ENCODE measurements around the gene MYL6B.

The MYL6B gene

DNA sequence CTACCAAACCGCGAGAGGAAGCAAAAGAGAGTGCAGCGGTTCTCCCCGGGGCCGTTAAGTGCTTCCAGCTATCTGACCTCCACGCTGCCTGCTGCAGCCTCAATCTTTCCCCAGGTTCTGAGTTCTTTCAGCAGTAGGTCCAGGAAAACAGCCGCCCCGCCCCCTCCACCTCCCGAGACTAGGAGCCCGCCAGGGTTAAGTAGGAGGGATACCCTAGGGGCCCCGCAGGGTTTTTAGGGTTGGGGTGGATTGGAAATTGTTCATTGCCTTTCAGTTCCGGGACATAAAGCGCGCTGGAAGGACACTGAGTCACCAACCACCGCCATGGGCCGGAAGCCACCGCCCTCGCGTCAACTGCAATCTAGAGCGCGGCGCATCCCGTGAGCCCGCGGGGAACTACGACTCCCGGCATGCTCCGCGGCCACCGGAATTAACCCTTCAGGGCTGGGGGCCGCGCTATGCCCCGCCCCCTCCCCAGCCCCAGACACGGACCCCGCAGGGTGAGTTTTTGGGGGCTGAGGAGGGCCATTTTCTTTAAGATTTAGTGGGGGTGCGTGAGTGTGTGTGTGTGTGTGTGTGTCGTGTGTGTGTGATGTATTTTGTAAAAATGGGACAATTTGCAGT, at the start of gene MYL6B:
Gene MYL6B (plus strand): TSS at position 456 of the 624 bp plus-strand sequence. CDS start 1,332 bp downstream, outside the sequence.
- in situ Hi-C loops (cut with HindIII; ENCODE audit: low sequenced_read_pairs) = no loop called here

DNA sequence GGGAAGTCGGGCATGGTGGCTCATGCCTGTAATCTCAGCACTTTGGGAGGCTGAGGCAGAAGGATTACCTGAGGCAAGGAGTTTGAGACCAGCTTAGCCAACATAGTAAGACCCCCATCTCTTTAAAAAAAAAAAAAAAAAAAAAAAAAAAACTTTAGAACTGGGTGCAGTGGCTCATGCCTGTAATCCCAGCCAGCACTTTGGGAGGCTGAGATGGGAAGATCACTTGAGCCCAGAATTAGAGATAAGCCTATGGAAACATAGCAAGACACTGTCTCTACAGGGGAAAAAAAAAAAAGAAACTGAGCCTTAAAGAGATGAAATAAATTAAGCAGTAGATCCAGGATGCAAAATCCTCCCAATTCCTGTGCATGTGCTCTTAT, 49.7 kb upstream of the MYL6B start:
- in situ Hi-C loops (cut with HindIII; ENCODE audit: low sequenced_read_pairs) = no loop called here

DNA sequence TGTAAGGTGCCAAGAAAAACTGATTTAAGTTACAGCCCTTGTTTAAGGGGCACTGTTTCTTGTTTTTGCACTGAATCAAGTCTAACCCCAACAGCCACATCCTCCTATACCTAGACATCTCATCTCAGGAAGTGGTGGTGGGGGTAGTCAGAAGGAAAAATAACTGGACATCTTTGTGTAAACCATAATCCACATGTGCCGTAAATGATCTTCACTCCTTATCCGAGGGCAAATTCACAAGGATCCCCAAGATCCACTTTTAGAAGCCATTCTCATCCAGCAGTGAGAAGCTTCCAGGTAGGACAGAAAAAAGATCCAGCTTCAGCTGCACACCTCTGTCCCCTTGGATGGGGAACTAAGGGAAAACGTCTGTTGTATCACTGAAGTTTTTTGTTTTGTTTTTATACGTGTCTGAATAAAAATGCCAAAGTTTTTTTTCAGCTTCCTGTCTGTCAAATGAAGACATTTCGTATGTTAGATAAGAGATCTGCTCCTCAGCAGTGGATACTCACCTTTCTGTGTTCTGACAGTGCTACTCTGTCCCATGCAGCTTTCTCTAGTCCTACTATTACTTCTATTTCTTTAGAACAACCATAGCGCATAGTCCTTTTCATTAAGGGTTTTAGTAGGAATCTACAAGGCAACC, 49.2 kb upstream of the MYL6B start:
- in situ Hi-C loops (cut with HindIII; ENCODE audit: low sequenced_read_pairs) = no loop called here

DNA sequence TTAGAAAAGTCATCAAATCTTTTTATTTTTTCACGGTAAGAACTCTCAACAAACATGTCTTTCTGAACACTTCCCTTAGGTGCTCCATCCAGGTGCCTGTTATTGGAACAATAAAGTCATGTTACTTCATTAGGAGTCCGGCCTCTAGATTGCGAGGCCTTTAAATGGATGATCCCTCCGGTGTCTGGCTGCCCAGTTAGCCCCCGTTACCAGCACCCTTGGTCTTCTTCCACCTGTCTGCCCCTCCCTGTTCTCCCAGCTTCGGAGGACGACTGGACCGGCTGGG, 48.6 kb upstream of the MYL6B start:
- in situ Hi-C loops (cut with HindIII; ENCODE audit: low sequenced_read_pairs) = no loop called here

DNA sequence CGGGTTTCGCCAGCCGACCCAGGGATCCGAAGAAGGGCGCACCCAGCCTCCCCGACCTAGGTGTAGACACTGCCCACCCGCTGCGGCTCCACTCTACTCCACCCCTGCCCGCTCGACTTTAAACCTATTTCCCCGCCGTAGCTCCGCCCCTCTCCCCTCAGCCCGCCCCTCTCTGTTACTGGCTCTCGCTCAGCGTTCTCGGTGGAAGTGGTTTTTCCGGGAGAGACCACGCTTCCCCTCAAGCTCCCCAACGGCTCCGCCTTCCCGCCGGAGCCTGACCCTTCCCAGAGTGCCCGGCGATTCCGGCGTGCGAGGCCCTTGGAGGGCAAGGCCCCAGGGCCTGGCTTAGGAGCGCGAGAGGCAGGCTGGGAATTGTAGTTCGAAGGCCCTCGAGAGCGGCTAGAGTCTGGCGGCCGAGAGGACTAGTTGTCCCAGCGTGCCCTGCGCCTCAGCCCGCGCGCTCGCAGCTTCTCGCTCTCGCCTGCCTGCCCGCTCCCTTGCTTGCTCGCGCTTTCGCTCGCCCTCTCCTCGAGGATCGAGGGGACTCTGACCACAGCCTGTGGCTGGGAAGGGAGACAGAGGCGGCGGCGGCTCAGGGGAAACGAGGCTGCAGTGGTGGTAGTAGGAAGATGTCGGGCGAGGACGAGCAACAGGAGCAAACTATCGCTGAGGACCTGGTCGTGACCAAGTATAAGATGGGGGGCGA, 48.1 kb upstream of the MYL6B start, which contains the start of gene PA2G4:
Gene PA2G4 (plus strand): TSS at position 451 of the 706 bp plus-strand sequence. CDS start 179 bp downstream, at position 630.
- in situ Hi-C loops (cut with HindIII; ENCODE audit: low sequenced_read_pairs) = no loop called here

DNA sequence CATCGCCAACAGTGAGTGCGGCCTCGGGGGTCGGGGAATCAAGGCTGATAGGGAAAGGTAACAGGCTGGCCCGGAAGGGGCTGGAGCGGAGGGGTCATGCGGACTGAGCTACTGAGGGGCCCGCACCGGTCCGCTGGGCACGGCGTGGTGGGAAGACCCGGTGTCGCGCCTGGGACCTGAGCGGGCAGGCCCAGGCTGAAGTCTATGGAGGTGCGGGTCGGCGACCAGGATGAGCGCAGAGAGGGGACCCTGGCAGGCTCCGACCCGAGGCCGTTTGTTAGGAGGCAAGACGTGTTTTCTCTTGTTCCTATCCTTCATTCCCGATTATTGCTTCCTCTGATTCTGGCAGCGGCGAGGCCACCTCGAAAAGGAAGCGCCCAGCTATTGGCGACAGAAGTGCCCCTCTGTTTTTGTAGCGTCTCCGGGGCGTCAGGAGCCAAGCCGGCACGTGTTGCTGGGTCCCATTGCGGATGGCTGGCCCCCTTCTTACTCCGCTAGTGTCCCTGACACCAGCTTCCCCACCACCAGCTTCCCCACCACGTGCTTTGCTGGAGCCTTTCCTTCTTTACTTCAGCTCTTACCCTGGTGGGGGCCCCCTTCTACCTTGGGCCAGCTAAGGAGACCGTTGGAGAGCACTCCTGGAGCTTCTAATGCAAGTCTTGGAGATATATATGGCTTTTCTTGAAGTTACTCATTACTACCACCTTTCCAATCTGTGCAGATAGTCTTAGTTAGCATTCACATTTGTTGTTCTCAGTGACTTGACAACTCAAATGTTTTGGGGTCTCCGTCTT, 47.4 kb upstream of the MYL6B start:
- in situ Hi-C loops (cut with HindIII; ENCODE audit: low sequenced_read_pairs) = no loop called here

DNA sequence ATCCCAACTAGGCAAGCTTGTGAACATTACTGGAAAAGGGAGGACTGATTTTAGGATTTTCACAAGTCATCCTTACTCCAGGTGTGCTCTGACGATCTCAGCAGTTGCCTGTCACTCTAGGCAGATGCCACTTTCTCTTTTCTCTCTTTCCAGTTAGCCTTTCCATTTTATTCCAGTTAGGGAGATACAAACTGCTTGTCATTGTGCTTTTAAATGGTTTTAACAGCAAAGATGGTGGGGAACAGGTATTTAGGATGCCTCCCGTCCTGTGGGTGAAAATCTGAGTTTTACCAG, 46.8 kb upstream of the MYL6B start:
- in situ Hi-C loops (cut with HindIII; ENCODE audit: low sequenced_read_pairs) = no loop called here

DNA sequence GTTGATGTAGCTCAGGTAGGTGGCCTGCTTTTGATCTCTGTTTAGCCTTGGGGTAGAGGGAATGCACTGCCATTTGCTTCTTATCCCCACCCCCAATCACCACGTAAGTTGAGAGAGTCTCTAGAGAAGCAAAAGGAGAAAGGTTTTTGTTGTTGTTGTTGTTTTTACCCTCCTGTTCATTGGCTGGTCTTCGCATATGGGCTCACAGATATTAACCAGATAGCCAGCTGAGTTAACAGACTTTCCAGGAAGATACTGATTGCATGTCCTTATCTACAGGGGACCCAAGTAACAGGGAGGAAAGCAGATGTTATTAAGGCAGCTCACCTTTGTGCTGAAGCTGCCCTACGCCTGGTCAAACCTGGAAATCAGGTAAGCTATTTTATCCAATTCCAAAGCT, 45.1 kb upstream of the MYL6B start:
- in situ Hi-C loops (cut with HindIII; ENCODE audit: low sequenced_read_pairs) = no loop called here

DNA sequence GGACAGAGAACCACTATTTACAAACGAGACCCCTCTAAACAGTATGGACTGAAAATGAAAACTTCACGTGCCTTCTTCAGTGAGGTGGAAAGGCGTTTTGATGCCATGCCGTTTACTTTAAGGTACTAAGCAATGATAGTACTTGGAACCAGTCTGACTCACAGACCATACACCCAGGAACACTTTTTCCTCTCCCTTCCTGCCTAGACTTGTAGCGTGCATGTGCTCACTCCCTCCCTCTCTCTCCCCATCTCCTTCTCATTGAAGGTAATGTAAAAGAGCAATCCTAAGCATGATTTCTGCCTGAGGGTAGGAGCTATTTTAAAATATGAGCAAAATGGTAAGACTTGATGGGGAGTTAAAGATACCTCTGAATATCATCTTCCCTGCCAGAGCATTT, 41.8 kb upstream of the MYL6B start:
- in situ Hi-C loops (cut with HindIII; ENCODE audit: low sequenced_read_pairs) = no loop called here

DNA sequence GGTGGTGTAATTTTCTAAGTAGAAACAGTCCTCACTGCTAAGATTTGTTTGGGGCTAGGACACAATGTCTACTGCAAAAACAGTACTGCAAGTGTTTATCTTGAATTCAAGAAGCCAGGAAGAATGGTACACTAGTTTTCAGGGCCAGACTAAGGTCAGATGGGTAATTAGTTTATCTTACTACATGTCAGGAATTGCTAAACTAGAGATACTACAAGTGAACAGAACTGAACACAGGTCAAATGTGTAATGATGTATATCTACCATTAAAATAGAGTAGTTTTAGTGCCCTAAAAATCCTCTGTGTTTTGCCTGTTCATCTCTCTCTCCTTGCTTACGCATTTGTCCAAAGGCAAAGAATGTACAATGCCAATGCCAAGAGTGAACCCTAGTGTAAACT, 38.3 kb upstream of the MYL6B start:
- in situ Hi-C loops (cut with HindIII; ENCODE audit: low sequenced_read_pairs) = no loop called here

DNA sequence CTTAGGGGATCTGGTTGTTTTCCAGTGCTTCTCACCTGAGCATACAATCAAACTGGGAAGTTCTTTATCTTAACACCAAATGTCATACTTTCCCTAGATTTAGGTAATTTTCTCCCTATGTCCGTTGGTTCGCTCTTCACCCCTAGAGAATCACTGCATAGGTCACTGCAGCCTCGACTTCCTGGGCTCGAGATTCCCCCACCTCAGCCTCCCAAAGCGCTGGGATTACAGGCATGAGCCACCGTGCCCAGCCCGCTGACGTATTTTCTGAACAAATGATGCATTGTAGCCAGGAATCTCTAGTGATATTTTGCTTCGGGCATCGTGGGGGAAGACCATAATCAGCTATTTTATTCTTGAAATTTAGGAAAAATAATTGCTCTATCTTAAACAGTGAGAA, 37.1 kb upstream of the MYL6B start:
- in situ Hi-C loops (cut with HindIII; ENCODE audit: low sequenced_read_pairs) = loop anchor here (5.0 kb wide), 1 partner anchor 72 kb away; the partner anchor contains the start of gene SMARCC2

DNA sequence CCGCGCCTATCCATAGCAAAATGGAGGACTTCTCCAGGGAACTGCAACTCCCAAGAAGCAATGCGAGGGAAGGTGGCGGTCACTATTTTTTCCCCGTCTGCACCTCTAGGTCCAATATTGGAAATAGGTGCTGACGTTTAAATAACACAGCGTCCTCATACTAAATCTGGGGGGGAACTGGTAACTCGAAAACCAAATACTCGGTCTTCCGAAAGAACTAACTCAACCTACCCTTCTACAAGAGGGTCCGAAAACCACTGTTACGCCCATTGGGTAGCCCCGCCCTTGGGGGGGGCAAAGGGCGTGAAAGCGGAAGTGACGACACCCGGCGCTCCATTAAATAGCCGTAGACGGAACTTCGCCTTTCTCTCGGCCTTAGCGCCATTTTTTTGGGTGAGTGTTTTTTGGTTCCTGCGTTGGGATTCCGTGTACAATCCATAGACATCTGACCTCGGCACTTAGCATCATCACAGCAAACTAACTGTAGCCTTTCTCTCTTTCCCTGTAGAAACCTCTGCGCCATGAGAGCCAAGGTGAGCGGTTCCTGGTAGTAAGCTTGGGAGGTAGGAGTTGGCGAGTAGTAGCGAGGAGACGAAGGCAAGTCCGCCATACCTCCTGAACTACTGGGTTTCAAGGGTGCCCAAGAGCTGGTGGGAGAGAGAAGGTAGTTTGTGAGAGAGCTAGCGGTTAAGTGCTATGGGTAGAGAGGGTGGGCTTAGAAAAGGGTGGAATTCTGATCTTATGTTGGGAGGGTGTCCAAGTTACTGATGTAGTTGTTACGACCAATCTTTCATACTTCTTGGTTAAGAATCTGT, 35.9 kb upstream of the MYL6B start, which contains the start of gene RPL41:
Gene RPL41 (plus strand): TSS at position 367 of the 815 bp plus-strand sequence.
- in situ Hi-C loops (cut with HindIII; ENCODE audit: low sequenced_read_pairs) = loop anchor here (5.0 kb wide), 1 partner anchor 71 kb away; the partner anchor contains the start of gene SMARCC2

DNA sequence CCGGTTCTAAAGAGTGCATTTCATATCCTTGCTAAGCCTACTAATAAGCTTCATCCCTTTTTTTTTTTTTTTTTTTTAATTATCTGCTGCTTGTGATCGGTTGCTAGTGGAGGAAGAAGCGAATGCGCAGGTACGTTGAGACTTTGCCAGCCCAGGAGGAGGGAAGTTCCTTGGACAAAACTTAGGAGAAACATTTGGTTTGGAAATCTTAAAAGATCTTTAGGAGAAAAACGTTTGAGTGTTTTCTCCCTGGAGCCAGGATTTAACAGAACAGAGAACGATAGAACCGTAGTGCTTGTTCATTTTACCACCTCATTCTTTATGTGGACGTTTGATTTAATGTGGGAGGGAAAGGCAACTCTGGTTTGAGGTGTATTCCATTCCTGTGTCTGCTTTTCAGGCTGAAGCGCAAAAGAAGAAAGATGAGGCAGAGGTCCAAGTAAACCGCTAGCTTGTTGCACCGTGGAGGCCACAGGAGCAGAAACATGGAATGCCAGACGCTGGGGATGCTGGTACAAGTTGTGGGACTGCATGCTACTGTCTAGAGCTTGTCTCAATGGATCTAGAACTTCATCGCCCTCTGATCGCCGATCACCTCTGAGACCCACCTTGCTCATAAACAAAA, 35.2 kb upstream of the MYL6B start:
- in situ Hi-C loops (cut with HindIII; ENCODE audit: low sequenced_read_pairs) = loop anchor here (5.0 kb wide), 1 partner anchor 70 kb away; the partner anchor contains the start of gene SMARCC2

DNA sequence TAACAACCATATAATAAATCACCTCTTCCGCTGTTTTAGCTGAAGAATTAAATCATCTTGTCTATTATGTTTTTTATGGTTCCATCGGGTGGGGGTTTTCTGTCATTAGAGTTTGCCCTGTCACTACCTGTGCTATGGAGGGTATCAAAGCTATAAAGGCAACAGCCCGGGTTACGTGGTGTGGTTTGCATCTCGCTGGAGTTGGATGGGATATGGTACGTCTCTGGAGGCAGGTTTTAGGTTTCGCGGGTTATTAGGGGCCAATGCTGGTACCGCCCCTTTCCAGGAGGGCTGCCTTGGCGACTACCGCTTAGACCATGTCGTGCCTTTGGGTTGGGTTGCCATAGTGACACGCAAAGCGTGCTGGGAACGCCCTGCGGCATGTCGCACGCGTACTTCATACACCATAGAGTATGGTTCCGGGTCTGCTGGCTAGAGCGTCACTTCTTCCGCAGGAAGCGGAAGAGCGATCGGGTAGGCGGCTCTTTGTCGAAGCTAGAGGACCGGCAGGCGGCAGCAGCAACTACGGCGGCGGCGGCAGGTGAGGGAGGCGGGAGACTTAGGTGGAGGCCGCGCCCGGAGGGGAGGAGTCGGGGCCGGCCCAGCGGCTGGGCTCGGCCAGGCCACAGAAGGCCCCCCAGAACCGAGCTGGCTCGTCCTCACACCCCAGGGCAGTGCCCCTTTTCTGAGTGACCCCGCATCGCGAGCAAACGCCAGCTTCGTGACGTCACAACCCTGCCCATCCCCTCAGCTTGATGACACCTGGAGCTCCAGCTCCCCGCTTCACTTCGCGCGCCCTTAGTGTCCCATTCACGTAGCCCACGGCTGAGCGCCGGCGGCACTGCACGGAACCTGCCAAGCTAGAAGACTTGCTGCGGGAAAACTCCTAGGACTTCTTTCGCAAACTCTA, 34.4 kb upstream of the MYL6B start, which contains the start of gene ZC3H10:
Gene ZC3H10 (plus strand): TSS at position 489 of the 910 bp plus-strand sequence. CDS start 2,297 bp downstream, outside the sequence.
- in situ Hi-C loops (cut with HindIII; ENCODE audit: low sequenced_read_pairs) = loop anchor here (5.0 kb wide), 1 partner anchor 69 kb away; the partner anchor contains the start of gene SMARCC2

DNA sequence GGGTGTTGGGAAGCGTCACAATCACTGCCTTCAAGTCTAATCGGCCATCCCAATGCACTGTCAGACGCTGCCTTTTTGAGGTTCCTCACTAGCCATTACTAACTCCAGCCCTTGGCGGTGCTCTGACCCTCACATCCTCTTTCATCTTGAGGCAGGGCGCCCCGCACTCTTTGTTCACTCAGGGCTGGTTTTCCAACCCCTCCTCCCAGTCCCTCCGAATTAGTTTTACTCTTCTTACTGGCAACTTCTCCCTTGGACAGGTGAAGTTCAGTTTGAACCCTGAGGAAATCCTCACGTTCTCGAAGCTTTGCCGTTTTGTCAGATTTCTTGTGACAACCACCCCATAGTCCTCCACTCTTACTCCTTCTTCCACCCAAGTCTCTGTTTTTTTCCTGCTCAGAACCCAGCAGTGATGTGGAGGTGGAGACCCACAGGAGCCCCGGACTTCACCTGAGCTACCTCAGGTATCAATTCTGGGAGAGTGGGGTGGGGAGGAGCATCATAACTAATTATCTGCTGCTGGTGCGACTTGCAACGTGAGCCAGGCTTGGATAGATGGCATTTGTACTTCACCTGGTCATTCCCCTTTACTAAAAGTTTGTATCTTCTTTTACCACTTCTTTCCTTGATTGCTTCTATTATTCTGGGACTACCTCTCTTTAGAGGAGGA, 33.6 kb upstream of the MYL6B start:
- in situ Hi-C loops (cut with HindIII; ENCODE audit: low sequenced_read_pairs) = loop anchor here (5.0 kb wide), 1 partner anchor 68 kb away; the partner anchor contains the start of gene SMARCC2

DNA sequence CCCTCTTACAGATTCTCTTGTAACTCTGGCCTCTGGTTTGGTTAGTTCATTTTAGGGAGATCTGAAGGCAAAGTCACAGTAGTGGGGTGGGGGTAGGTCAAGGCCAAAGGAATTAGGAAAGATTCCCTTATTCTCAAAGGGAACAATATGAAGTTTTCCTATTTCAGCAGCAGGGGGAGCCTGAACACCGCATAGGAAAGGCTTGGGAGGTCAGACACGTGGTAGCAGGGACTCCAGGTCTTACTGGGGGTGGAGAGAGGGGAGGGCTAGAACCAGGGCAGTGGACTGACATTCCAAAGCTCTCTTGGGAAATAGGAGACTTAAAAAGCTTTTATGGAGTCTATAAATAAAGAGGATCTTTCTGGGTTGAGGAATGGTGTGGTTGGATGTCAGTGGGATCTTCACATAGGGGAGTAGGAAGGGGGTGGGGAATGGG, 33.0 kb upstream of the MYL6B start:
- in situ Hi-C loops (cut with HindIII; ENCODE audit: low sequenced_read_pairs) = loop anchor here (5.0 kb wide), 1 partner anchor 68 kb away; the partner anchor contains the start of gene SMARCC2

DNA sequence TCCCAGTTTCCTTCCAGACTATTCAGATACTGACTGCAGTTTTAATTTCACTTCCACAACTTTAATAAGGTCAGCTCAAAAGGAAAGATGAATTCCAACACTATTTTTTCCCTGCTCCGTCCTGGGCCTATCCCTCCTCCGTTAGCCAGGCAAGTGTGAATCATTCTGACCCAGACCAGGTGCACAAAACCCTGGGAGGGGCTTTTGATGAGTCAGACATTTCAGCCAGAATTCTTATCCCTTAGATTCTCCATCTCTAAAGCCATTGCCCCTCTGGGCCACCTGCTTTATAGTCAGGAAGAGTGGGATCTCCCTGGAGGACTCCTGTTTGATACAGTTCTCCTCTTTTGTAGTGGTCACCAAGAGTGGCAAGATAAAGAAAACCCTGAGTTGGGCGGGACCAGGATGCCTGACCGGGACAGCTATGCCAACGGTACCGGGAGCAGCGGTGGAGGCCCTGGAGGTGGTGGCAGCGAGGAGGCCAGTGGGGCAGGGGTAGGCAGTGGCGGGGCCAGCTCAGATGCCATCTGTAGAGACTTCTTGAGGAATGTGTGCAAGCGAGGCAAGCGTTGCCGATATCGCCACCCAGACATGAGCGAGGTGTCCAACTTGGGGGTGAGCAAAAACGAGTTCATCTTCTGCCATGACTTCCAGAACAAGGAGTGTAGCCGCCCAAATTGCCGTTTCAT, 32.1 kb upstream of the MYL6B start:
- in situ Hi-C loops (cut with HindIII; ENCODE audit: low sequenced_read_pairs) = no loop called here

All from endothelial cell of hepatic sinusoid (primary cell).